KOPT-K1 (cell line): ENCODE results near the gene MEGF8.

Experiments used
- H3K27ac ChIP-seq: fragments of 200-600 bp; sonication (generic); 2 replicates; pipeline ENCODE4 v1.5.1; 2016; ENCODE audit warnings: antibody characterized with exemption, mild to moderate bottlenecking, low read depth, low read length; ENCODE audit not compliant: poor library complexity, severe bottlenecking
- H3K36me3 ChIP-seq: fragments of 200-600 bp; sonication (generic); 2 replicates; pipeline ENCODE4 v1.5.1; 2017; ENCODE audit warnings: antibody characterized with exemption, mild to moderate bottlenecking, low read length, moderate library complexity; ENCODE audit not compliant: insufficient read depth
- H3K9me3 ChIP-seq: fragments of 200-600 bp; sonication (generic); 2 replicates; pipeline ENCODE4 v1.5.1; 2017; ENCODE audit warnings: antibody characterized with exemption, low read length, mild to moderate bottlenecking; ENCODE audit not compliant: insufficient read depth, poor library complexity, severe bottlenecking

MEGF8 gene

GRCh38 chr19:42292042-42292960, 33.1 kb upstream of the MEGF8 start:
- H3K36me3 ChIP-seq = peaks cover 95% of the 10 kb centered on the region
- no peak overlapping the region for H3K27ac ChIP-seq
- H3K9me3 ChIP-seq = no peaks in the 10 kb centered on the region

- Histone ChIP-seq H3K36me3 (peaks cover 93% of the 10 kb centered on the region), H3K27ac (no peak overlapping the region), H3K9me3 (no peaks in the 10 kb centered on the region)
These were observed 32.5 kb upstream of the MEGF8 start for GRCh38 chr19:42292963-42293362.

DNA sequence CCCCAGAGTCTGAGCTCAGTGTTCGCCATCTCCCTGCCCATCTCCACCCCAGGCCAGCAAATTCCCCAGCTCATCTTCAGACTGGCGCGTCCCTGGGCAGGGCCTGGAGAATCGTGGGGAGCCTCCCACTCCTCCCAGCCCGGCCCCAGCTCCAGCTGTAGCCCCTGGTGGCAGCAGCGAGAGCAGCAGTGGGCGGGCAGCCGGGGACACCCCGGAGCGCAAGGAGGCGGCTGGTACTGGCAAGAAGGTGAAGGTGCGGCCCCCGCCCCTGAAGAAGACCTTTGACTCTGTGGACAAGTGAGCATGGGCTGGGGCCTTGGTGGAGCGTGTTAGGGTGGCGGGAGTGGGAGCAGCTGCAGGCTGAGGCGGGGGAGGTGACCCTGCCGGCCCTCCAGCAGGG, 31.9 kb upstream of the MEGF8 start:
- H3K27ac ChIP-seq = no peak overlapping the region
- H3K9me3 ChIP-seq = no peaks in the 10 kb centered on the region
- H3K36me3 ChIP-seq = peaks cover 93% of the 10 kb centered on the region

DNA sequence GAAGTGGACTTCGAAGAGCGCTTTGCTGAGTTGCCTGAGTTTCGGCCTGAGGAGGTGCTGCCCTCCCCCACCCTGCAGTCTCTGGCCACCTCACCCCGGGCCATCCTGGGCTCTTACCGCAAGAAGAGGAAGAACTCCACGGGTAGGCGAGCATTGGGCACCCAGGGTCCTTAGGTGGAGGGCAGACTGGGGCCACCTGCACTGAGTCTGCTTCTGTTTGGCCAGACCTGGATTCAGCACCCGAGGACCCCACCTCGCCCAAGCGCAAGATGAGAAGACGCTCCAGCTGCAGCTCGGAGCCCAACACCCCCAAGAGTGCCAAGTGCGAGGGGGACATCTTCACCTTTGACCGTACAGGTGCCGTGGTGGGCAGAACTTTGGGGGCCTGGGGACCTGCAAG, 31.5 kb upstream of the MEGF8 start:
- Histone ChIP-seq H3K27ac (no peak overlapping the region), H3K9me3 (no peaks in the 10 kb centered on the region), H3K36me3 (peaks cover 89% of the 10 kb centered on the region)

GRCh38 chr19:42294471-42295137, 30.8 kb upstream of the MEGF8 start:
- Histone ChIP-seq H3K9me3 (no peaks in the 10 kb centered on the region), H3K27ac (no peak overlapping the region), H3K36me3 (peaks cover 85% of the 10 kb centered on the region)

DNA sequence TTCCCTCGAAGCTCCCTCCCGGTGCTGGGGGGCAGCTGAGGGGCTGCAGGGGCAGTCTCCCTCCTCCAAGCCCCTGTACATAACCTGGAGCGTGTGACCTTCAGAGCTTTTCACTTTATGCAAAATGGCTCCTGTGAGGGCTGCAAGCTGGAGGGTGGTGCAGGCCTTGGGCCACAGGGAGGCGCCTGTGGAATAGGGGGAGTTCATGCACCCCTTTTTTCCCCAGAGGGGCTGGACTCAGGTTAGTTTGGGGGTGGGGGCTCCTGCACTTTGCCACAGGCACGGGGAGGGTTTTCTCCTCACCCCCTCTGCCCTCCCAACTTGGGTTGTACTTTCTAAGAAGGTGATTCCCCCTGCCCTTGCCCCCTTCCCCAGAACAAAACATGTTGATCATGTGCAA, 30.1 kb upstream of the MEGF8 start:
- no peak overlapping the region for H3K27ac ChIP-seq
- no peaks in the 10 kb centered on the region for H3K9me3 ChIP-seq
- H3K36me3 ChIP-seq = peaks cover 84% of the 10 kb centered on the region

GRCh38 chr19:42295831-42296525, 29.5 kb upstream of the MEGF8 start:
- H3K9me3 ChIP-seq = no peaks in the 10 kb centered on the region
- H3K27ac ChIP-seq = no peak overlapping the region
- peaks cover 78% of the 10 kb centered on the region for H3K36me3 ChIP-seq

DNA sequence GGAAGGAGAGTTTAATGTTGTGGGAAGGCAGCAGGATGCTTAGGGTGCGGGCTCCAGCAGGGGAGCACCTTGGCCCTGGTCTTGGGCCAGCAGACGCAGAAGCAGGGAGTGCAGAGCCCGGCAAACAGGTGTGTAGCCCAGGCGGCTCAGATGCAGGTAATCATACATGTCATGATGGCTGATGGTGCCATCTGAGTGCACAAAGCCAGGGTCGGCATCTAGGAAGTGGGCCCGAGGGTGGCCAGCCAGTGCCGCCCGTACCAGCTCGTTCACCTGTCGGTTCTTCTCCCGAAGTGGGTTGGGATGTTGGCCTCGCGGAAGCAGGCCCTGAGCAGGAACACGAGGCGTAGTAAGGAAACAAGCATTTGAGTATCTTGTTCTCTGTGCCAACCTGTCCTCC, 28.4 kb upstream of the MEGF8 start:
- H3K36me3 ChIP-seq = peaks cover 67% of the 10 kb centered on the region
- no peak overlapping the region for H3K27ac ChIP-seq
- no peaks in the 10 kb centered on the region for H3K9me3 ChIP-seq

GRCh38 chr19:42301646-42302203, 23.7 kb upstream of the MEGF8 start, which contains the start of gene PRR19:
Gene PRR19, plus strand, starts transcription at chr19:42302132. Its CDS starts 7,453 bp downstream, at chr19:42309585.
- H3K27ac ChIP-seq = peak within 1 kb of the TSS; percentile 78

GRCh38 chr19:42303101-42303464, 22.4 kb upstream of the MEGF8 start:
- Histone ChIP-seq H3K27ac (peak overlapping the region; percentile 78), H3K36me3 (peaks cover 14% of the 10 kb centered on the region), H3K9me3 (no peaks in the 10 kb centered on the region)

More at GRCh38 chr19:42301646-42302203, 23.7 kb upstream of the MEGF8 start, which contains the start of gene PRR19:
- H3K9me3 ChIP-seq = no peaks in the 10 kb centered on the region
- peaks cover 25% of the 10 kb centered on the region for H3K36me3 ChIP-seq

GRCh38 chr19:42303876-42304275, 21.6 kb upstream of the MEGF8 start:
- Histone ChIP-seq H3K36me3 (peaks cover 9% of the 10 kb centered on the region), H3K9me3 (no peaks in the 10 kb centered on the region), H3K27ac (no peak overlapping the region)

DNA sequence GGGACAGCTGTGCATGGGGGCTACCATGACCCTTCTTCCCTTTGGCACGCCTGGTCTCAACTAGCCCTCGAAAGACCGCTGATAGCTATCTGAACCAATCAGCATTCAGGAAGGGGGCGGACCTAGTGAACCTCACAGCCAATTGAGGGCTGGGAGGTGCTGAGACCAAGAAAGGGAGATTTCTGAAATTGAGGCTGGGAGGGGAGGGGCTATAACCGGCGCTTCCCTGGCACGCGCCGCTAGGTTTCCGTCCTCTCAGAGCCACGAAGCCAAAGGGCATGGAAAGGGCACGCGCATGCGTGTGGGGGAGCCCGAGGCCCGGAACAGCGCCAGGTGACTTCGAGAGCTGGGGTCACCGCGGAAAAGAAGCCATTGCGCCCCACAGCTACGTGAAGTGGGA, 18.8 kb upstream of the MEGF8 start:
- no peaks in the 10 kb centered on the region for H3K9me3 ChIP-seq

GRCh38 chr19:42309686-42310085, 15.7 kb upstream of the MEGF8 start:
- H3K9me3 ChIP-seq = no peaks in the 10 kb centered on the region
- H3K27ac ChIP-seq = no peak overlapping the region
- H3K36me3 ChIP-seq = no peaks in the 10 kb centered on the region

More for the DNA sequence above, 18.8 kb upstream of the MEGF8 start:
- H3K27ac ChIP-seq = no peak overlapping the region
- H3K36me3 ChIP-seq = no peaks in the 10 kb centered on the region

GRCh38 chr19:42311657-42312056, 13.8 kb upstream of the MEGF8 start:
- Histone ChIP-seq H3K36me3 (no peaks in the 10 kb centered on the region), H3K27ac (no peak overlapping the region), H3K9me3 (no peaks in the 10 kb centered on the region)

GRCh38 chr19:42312370-42312769, 13.1 kb upstream of the MEGF8 start:
- Histone ChIP-seq H3K27ac (no peak overlapping the region), H3K36me3 (no peaks in the 10 kb centered on the region), H3K9me3 (no peaks in the 10 kb centered on the region)
